Mesothelial cell of epicardium (in vitro differentiated cells): ENCODE results near the gene CSNK1D. TPM values are rescaled to one million over a fixed set of nuclear protein-coding genes. Genes with fewer than 3 reads are reported as not detected.
"Not testable (repeated sequence)": the region's sequence is repeated elsewhere in the genome, so short reads cannot be mapped to it uniquely, and the experiment has no call there.

ENCODE experiments used
- DNase-seq, 2 experiments: peaks; one replicate each; pipeline ENCODE4 v3.0.0; 2021; ENCODE audit warnings: low spot score in 2 of 2; ENCODE audit not compliant: unreplicated experiment in 2 of 2
- H3K27ac Mint-ChIP-seq: 2 replicates; pipeline ENCODE4 v1.8.0; 2021; ENCODE audit warnings: mixed read lengths
- H3K27me3 Mint-ChIP-seq: 2 replicates; pipeline ENCODE4 v1.8.0; 2021; ENCODE audit warnings: low read depth, mixed read lengths
- H3K36me3 Mint-ChIP-seq: 2 replicates; pipeline ENCODE4 v1.8.0; 2021; ENCODE audit warnings: mixed read lengths
- H3K4me1 Mint-ChIP-seq: 2 replicates; pipeline ENCODE4 v1.8.0; 2021; ENCODE audit warnings: mixed read lengths
- H3K4me3 Mint-ChIP-seq: 2 replicates; pipeline ENCODE4 v1.8.0; 2021; ENCODE audit warnings: mild to moderate bottlenecking, moderate library complexity, mixed read lengths
- H3K9me3 Mint-ChIP-seq: 2 replicates; pipeline ENCODE4 v1.8.0; 2021; ENCODE audit warnings: mixed read lengths
- total RNA-seq: library from RNA; stranded (reverse); gene quantifications from 3 replicates; pipeline ENCODE4 v1.2.1, GENCODE V29; 2021
- TF ChIP-seq, protein P1 (sequence below): fragments of 200-600 bp; sonication (generic); IDR thresholded peaks from one replicate; pipeline ENCODE4 v1.5.0; 2021; ENCODE audit warnings: antibody characterized with exemption; ENCODE audit not compliant: unreplicated experiment

The CSNK1D gene
- total RNA-seq, 1 donor from 2014 or later: 204 TPM

DNA sequence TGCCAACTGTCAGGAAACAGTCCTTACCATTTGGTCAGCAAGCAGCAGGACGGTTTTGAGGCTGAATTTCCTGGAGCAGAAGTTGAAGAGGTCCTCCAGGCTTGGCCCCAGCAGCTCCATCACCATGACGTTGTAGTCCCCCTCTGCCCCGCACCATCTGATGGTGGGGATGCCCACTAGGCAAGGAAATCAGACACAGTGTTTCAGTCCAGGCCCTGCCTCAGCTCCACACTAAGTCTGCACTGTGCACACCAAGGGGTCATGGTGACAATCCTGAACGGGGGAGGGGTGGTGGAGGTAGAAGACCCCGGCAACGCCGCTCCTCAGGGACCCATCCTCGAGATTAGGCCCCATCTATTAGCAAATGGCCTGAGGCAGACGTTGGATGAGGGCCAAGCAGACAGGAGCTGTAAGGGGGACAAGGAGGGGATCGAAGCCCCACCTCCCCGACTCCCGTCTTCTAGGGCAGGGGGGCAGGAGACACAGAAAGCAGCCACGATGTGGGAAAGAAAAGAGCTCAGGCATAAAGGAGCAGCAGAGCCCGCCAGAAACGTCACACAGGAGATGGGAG lies 18.0 kb downstream of the CSNK1D start:
- no peaks in the 10 kb centered on the region for H3K9me3 Mint-ChIP-seq
- no peak overlapping the region for H3K4me3 Mint-ChIP-seq
- H3K27me3 Mint-ChIP-seq: no peaks in the 10 kb centered on the region
- peaks cover 5% of the 10 kb centered on the region for H3K4me1 Mint-ChIP-seq
- TF ChIP-seq, protein P1, sequence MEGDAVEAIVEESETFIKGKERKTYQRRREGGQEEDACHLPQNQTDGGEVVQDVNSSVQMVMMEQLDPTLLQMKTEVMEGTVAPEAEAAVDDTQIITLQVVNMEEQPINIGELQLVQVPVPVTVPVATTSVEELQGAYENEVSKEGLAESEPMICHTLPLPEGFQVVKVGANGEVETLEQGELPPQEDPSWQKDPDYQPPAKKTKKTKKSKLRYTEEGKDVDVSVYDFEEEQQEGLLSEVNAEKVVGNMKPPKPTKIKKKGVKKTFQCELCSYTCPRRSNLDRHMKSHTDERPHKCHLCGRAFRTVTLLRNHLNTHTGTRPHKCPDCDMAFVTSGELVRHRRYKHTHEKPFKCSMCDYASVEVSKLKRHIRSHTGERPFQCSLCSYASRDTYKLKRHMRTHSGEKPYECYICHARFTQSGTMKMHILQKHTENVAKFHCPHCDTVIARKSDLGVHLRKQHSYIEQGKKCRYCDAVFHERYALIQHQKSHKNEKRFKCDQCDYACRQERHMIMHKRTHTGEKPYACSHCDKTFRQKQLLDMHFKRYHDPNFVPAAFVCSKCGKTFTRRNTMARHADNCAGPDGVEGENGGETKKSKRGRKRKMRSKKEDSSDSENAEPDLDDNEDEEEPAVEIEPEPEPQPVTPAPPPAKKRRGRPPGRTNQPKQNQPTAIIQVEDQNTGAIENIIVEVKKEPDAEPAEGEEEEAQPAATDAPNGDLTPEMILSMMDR: no peak
- H3K27ac Mint-ChIP-seq: peak overlapping the region; percentile 28
- no peak for DNase-seq
- peaks cover 53% of the 10 kb centered on the region for H3K36me3 Mint-ChIP-seq

DNA sequence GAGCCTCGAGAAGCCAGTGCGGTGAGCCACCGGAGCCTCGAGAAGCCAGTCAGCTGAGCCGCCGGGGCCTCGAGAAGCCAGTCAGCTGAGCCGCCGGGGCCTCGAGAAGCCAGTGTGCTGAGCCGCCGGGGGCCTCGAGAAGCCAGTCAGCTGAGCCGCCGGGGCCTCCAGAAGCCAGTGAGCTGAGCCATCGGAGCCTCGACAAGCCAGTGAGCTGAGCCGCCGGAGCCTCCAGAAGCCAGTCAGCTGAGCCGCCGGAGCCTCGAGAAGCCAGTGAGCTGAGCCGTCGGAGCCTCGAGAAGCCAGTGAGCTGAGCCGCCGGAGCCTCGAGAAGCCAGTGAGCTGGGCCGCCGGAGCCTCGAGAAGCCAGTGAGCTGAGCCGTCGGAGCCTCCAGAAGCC lies 18.8 kb downstream of the CSNK1D start:
- not testable (repeated sequence) for H3K27ac Mint-ChIP-seq, H3K27me3 Mint-ChIP-seq, H3K4me1 Mint-ChIP-seq, H3K4me3 Mint-ChIP-seq, DNase-seq, H3K9me3 Mint-ChIP-seq
- peaks cover 46% of the 10 kb centered on the region for H3K36me3 Mint-ChIP-seq

DNA sequence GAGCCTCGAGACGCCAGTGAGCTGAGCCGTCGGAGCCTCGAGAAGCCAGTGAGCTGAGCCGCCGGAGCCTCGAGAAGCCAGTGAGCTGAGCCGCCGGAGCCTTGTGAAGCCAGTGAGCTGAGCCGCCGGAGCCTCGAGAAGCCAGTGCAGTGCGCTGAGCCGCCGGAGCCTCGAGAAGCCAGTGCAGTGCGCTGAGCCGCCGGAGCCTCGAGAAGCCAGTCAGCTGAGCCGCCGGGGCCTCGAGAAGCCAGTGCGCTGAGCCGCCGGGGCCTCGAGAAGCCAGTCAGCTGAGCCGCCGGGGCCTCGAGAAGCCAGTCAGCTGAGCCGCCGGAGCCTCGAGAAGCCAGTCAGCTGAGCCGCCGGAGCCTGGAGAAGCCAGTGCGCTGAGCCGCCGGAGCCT lies 19.4 kb downstream of the CSNK1D start:
- not testable (repeated sequence) for H3K4me3 Mint-ChIP-seq, H3K4me1 Mint-ChIP-seq, DNase-seq, H3K27ac Mint-ChIP-seq, H3K27me3 Mint-ChIP-seq, H3K9me3 Mint-ChIP-seq
- H3K36me3 Mint-ChIP-seq: peaks cover 46% of the 10 kb centered on the region

DNA sequence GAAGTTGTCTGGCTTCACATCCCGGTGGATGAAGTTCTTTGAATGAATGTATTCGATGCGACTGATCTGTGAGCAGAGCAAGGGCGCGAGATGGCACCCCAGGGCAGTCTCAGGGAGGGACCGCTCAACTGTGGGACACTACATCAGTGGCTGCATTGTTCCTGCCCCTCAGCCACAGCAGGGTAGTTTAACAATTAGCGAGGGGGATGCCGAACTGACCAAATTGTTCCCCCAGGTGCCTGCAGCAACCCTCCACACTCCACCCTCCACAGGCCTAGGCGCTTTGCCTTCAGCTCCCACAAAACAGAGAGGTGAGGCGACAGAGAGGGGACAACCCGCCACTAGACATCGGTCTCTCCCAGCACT lies 20.3 kb downstream of the CSNK1D start:
- Mint-ChIP-seq H3K9me3 (no peaks in the 10 kb centered on the region), H3K4me3 (no peak overlapping the region), H3K36me3 (peaks cover 50% of the 10 kb centered on the region), H3K27ac (no peak overlapping the region), H3K27me3 (no peaks in the 10 kb centered on the region), H3K4me1 (peaks cover 5% of the 10 kb centered on the region)
- TF ChIP-seq, protein P1: no peak
- no peak for DNase-seq

DNA sequence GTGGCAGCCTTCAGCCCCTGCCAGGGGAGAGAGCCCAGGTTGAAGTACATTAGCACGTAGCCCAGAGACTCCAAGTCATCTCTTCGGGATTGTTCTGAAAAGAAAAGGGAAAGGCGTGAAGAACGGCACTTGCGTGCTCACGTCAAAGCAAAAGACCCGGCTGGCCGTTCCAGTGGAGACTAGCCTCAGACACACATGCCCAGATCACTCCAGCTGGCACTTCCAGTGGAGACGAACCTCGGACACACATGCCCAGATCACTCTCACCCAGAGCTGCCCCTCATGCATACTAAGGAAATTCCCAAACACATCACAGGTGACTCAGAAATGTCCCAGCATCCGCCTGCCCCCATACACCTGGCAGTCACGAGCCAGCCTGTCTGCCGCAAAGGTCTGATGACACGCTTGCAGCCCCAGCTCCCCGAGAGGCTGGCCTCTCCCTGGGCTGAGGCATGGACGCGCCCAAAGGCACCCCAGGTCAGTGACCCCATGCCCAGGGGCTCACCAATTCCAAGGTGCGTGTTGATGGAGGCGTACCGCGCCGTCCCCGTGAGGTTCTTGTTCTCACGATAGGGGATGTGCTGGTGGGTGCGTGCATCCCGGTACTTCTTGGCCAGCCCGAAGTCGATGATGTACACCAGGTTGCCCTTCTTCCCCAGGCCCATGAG lies 20.9 kb downstream of the CSNK1D start:
- no peaks in the 10 kb centered on the region for H3K27me3 Mint-ChIP-seq
- no peak overlapping the region for H3K27ac Mint-ChIP-seq
- H3K4me1 Mint-ChIP-seq: peaks cover 5% of the 10 kb centered on the region
- no peak overlapping the region for H3K4me3 Mint-ChIP-seq
- peaks cover 53% of the 10 kb centered on the region for H3K36me3 Mint-ChIP-seq
- DNase-seq: no peak
- H3K9me3 Mint-ChIP-seq: no peaks in the 10 kb centered on the region
- TF ChIP-seq, protein P1: no peak

DNA sequence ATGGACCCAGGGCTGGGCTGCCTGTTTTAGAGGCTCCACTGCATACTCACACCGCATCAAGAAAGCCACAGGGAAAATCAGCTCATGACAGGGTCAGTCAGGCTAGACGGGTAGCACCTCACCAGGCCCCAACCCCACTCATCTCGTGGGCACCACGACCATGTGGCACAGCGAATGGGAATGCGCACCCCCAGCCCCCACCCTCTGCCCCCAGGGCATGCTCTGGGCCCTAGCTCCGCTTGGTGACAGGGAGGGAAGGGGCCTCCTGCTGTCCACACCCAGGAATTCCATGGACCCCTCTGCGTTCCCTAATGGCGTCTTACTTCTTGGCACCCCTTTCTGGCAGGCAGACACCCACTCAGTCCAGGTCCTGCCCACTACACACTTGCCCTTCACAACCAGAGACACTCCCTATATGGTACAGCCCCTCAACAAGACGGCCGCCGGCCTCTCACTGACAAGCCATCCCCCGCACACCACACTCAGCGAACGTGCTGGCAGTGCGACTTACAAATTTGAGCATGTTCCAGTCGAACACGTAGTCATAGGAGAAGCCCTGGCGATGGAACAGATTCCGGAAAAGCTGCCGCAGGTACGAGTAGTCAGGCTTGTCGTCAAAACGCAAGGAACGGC lies 22.5 kb downstream of the CSNK1D start:
- Mint-ChIP-seq H3K4me3 (no peak overlapping the region), H3K9me3 (no peaks in the 10 kb centered on the region), H3K27ac (peak overlapping the region; percentile 39), H3K4me1 (peaks cover 5% of the 10 kb centered on the region), H3K36me3 (peaks cover 42% of the 10 kb centered on the region), H3K27me3 (no peaks in the 10 kb centered on the region)
- TF ChIP-seq, protein P1: no peak
- DNase-seq: no peak
